Brain microvascular endothelial cell (primary cell): Measurements from ENCODE around the gene CRYGD.

Source experiments
- DNase-seq: peaks from one replicate; pipeline ENCODE4 v3.0.0-alpha.2; 2020
- H3K27ac ChIP-seq: fragments of 250-450 bp; sonication (Bioruptor Pico); 2 replicates; pipeline ENCODE4 v1.5.1; 2020; ENCODE audit warnings: mild to moderate bottlenecking, moderate library complexity
- H3K27me3 ChIP-seq: fragments of 250-450 bp; sonication (Bioruptor Pico); replicated peaks from 2 replicates; pipeline ENCODE4 v1.5.1; 2020; ENCODE audit warnings: mild to moderate bottlenecking
- H3K36me3 ChIP-seq: fragments of 250-450 bp; sonication (Bioruptor Pico); replicated peaks from 2 replicates; pipeline ENCODE4 v1.5.1; 2020; ENCODE audit warnings: mild to moderate bottlenecking
- H3K4me3 ChIP-seq: 2 replicates; pipeline ENCODE4 v1.5.1; 2011; ENCODE audit warnings: low read depth, mild to moderate bottlenecking, control low read depth, low read length, moderate library complexity
- in situ Hi-C: cut with HindIII; loops from 2 replicates; pipeline ENCODE4 v1.10.0; 2017; ENCODE audit warnings: low sequenced_read_pairs, low pct_ligation_motif_present
- TF ChIP-seq, protein P1 (sequence below): IDR thresholded peaks from 2 replicates; pipeline ENCODE4 v1.5.1; 2011; ENCODE audit warnings: low read depth, mild to moderate bottlenecking, moderate library complexity, low read length, control low read depth, inconsistent platforms; ENCODE audit errors: missing control alignments

The CRYGD gene

DNA sequence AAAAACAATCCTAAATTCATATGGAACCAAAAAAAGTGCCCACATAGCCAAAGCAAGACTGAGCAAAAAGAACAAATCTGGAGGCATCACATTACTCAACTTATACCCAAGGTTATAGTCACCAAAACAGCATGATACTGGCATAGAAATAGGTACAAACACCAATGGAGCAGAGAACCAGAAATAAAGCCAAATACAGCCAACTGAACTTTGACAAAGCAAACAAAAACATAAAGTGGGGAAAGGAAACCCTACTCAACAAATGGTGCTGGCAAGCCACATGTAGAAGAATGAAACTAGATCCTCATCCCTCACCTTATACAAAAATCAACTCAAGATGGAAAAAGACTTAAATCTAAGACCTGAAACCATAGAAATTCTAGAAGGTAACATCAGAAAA is 40.5 kb downstream of the CRYGD start:
- H3K27ac ChIP-seq, result no peak overlapping the region
- DNase-seq, result no peak
- no peaks in the 10 kb centered on the region for H3K27me3 ChIP-seq
- in situ Hi-C loops, result no loop called here
- H3K4me3 ChIP-seq, result no peak overlapping the region
- TF ChIP-seq, protein P1, sequence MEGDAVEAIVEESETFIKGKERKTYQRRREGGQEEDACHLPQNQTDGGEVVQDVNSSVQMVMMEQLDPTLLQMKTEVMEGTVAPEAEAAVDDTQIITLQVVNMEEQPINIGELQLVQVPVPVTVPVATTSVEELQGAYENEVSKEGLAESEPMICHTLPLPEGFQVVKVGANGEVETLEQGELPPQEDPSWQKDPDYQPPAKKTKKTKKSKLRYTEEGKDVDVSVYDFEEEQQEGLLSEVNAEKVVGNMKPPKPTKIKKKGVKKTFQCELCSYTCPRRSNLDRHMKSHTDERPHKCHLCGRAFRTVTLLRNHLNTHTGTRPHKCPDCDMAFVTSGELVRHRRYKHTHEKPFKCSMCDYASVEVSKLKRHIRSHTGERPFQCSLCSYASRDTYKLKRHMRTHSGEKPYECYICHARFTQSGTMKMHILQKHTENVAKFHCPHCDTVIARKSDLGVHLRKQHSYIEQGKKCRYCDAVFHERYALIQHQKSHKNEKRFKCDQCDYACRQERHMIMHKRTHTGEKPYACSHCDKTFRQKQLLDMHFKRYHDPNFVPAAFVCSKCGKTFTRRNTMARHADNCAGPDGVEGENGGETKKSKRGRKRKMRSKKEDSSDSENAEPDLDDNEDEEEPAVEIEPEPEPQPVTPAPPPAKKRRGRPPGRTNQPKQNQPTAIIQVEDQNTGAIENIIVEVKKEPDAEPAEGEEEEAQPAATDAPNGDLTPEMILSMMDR, result no peak
- H3K36me3 ChIP-seq, result no peaks in the 10 kb centered on the region

DNA sequence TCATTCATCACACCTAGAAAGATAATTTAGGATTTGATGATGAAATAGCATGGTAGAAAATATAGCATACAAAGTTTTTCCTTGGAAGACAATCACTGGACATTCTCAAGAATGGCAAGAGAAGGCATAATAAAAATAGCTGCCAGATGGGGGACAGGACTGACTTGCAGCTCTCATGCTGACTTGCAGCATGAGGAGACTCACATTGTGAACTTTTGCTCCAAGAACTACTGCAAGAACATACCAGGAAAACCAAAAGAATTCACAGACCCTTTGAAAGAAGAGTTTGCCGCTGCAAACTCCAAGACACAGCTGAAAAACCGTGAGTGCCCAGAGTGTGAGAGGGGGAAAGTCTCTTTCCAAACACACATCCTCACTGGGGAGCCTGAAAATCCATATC is 47.0 kb downstream of the CRYGD start:
- DNase-seq, result peak; percentile 60
- Histone ChIP-seq H3K27ac (peak overlapping the region; percentile 49), H3K27me3 (no peaks in the 10 kb centered on the region), H3K36me3 (no peaks in the 10 kb centered on the region), H3K4me3 (no peak overlapping the region)
- in situ Hi-C loops, result no loop called here
- TF ChIP-seq, protein P1, result no peak

DNA sequence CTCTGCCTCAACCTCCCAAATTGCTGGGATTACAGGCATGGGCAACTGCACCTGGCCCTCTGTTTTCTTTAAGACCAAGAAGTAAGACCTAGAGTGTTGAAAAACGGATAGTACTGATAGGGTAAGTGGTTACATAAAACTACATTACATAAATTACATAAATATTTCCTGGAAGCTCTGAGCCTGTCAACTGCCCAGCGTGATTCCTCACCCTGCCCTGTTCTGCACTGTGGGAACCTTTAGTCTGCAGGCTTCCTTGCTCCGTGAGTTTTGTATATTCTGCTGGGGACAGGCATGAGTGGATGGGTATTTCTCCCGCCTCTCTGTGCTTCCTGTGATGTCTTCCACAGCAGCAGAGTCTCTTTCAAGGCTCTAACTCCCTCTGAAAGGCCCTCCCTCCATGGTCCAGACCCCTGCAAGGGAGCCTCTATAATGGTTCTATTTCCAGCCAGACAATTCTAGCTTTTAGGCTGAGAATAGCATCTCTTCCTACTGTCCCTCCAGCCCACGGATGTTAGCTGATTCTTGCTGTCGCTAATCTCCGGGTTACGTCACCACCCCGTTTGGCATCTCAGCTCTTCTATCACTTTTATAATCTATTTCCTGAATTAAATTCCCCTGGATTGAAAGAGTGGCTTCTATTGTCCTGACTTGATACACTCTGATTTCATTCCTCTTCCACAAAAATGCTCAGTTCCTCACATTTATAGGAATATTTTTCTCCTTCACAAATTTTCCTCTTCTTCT is 49.5 kb downstream of the CRYGD start:
- H3K27me3 ChIP-seq, result no peaks in the 10 kb centered on the region
- TF ChIP-seq, protein P1, result no peak
- no peaks in the 10 kb centered on the region for H3K36me3 ChIP-seq
- H3K4me3 ChIP-seq, result no peak overlapping the region
- H3K27ac ChIP-seq, result no peak overlapping the region
- no peak for DNase-seq
- in situ Hi-C loops, result loop anchor here (25.0 kb wide), 1 partner anchor 337 kb away; no protein-coding TSS in a partner anchor

DNA sequence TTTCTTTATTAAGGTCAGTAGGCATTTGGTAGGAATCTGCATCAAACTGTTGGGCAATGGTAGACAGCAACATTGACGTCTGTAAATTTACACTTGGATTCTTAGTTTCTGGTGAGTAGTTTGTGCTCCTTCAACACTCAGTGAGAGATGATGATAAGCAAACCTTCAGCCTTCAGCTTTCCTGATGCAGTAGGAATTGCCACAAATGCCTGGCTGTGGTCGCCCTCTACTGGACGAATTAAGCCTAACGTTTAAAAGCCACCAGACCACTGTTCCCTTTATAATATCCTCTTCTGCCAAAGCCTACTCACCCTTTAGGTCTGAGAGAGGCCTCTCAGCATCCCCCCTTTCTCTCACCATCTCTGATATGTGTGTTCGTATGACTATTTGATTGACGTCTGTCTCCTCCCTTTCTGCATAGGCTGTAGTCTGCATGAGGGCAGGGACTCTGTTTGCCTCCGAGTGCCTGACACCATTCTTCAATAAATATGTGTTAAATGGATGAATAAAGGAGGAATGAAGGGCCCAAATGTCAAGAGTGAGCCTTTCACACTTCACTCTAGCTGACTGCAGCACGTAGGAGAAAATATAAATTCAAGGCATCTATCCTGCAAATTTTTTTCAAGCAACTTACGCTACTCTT is 52.0 kb downstream of the CRYGD start:
- in situ Hi-C loops, result loop anchor here (25.0 kb wide), 1 partner anchor 335 kb away; no protein-coding TSS in a partner anchor
- Histone ChIP-seq H3K27me3 (no peaks in the 10 kb centered on the region), H3K27ac (no peak overlapping the region), H3K36me3 (no peaks in the 10 kb centered on the region), H3K4me3 (no peak overlapping the region)
- DNase-seq, result peak; percentile 84
- TF ChIP-seq, protein P1, result peak; percentile 85
